ENCODE measurements around the gene EP400.

The EP400 gene

GRCh38 chr12:131980263-131980662 is 30.5 kb downstream of the EP400 start:
- DNase-seq (ENCODE audit: low read depth): no peak
- no peak overlapping the region for H3K4me3 ChIP-seq (ENCODE audit: low read depth, low read length)
- TF ChIP-seq POLR2A (IDR thresholded peaks at IDR 0.05; ENCODE audit: extremely low read depth, insufficient read length) (no peak), CTCF (IDR thresholded peaks at IDR 0.05; ENCODE audit: low read depth, low read length) (peak; percentile 2)

DNA sequence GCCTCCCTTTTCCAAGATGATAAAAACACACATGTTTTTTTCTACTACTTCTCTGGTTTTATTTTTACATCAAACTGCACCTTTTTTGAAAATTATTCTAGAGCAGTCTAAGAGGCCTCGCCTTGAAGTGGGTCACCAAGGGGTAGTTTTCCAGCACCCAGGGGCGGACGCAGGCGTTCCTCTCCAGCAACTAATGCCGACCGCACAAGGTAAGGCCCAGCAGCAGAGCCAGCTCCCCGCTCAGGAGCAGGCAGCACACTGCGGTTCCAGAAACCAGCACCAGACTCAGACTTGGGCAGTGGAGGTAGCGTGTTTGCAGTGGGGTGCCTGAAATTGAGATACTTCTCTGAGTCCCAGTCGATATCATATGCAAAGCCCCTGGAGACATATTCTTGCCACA is 31.6 kb downstream of the EP400 start:
- no peak overlapping the region for H3K4me3 ChIP-seq (ENCODE audit: low read depth, low read length)
- TF ChIP-seq MAX (IDR thresholded peaks at IDR 0.05; ENCODE audit: low read depth, low read length): no peak
- no peak for TF ChIP-seq CTCF (IDR thresholded peaks at IDR 0.05; ENCODE audit: low read depth, low read length)
- no peak for TF ChIP-seq MYC (IDR thresholded peaks at IDR 0.05; ENCODE audit: low read depth, low read length)
- no peak for TF ChIP-seq POLR2A (IDR thresholded peaks at IDR 0.05; ENCODE audit: extremely low read depth, insufficient read length)
- DNase-seq (ENCODE audit: low read depth): no peak

DNA sequence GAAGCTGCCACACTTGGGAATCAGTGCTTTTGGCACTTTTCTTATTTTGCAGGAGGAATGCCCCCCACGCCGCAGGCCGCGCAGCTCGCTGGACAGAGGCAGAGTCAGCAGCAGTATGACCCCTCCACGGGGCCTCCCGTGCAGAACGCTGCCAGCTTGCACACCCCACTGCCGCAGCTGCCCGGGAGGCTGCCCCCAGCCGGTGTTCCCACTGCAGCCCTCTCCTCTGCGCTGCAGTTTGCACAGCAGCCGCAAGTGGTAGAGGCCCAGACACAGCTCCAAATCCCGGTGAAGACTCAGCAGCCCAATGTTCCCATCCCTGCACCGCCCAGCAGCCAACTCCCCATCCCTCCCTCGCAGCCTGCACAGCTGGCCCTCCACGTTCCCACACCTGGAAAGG is 32.3 kb downstream of the EP400 start:
- H3K4me3 ChIP-seq (ENCODE audit: low read depth, low read length): no peak overlapping the region
- DNase-seq (ENCODE audit: low read depth): no peak
- TF ChIP-seq MYC (IDR thresholded peaks at IDR 0.05; ENCODE audit: low read depth, low read length): no peak

DNA sequence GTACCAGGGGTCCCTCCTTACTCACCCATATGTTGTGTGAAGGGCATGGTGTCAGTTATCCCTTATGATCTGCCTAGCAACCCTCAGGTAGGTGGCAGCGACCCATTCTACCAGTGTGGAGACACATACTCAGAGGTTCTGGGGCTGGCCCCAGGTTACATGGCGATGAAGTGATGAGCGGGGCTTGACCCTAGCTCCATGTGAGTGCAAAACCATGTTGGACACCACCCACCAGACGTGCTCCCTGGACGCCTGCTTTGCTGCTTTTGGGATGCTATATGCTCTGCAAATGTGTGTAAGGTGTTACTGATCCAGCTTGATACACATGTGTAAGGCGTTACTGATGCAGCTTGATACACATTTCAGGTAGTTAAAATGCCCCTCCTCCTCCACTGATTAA is 33.3 kb downstream of the EP400 start:
- H3K4me3 ChIP-seq (ENCODE audit: low read depth, low read length): no peak overlapping the region
- DNase-seq (ENCODE audit: low read depth): no peak
- no peak for TF ChIP-seq MYC (IDR thresholded peaks at IDR 0.05; ENCODE audit: low read depth, low read length)
- TF ChIP-seq POLR2A (IDR thresholded peaks at IDR 0.05; ENCODE audit: extremely low read depth, insufficient read length): no peak
- no peak for TF ChIP-seq CTCF (IDR thresholded peaks at IDR 0.05; ENCODE audit: low read depth, low read length)
- TF ChIP-seq MAX (IDR thresholded peaks at IDR 0.05; ENCODE audit: low read depth, low read length): no peak

DNA sequence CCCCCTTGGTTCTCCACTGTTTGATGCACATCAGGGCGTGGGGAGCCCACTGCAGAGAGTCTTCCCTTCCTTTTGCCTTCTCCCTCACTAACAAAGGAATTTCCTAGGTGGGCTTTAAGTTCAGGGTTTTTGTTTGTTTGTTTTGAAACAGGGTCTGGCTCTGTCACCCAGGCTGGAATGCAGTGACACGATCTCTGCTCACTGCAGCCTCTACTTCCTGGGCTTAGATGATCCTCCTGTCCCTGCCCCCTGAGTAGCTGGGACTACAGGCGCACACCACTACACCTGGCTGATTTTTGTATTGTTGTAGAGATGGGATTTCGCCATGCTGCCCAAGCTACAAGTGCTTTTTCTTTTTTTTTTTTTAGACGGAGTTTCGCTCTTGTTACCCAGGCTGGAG is 33.8 kb downstream of the EP400 start:
- H3K4me3 ChIP-seq (ENCODE audit: low read depth, low read length): no peak overlapping the region
- TF ChIP-seq MAX (IDR thresholded peaks at IDR 0.05; ENCODE audit: low read depth, low read length): no peak
- TF ChIP-seq CTCF (IDR thresholded peaks at IDR 0.05; ENCODE audit: low read depth, low read length): no peak
- TF ChIP-seq POLR2A (IDR thresholded peaks at IDR 0.05; ENCODE audit: extremely low read depth, insufficient read length): no peak
- TF ChIP-seq MYC (IDR thresholded peaks at IDR 0.05; ENCODE audit: low read depth, low read length): no peak
- no peak for DNase-seq (ENCODE audit: low read depth)

DNA sequence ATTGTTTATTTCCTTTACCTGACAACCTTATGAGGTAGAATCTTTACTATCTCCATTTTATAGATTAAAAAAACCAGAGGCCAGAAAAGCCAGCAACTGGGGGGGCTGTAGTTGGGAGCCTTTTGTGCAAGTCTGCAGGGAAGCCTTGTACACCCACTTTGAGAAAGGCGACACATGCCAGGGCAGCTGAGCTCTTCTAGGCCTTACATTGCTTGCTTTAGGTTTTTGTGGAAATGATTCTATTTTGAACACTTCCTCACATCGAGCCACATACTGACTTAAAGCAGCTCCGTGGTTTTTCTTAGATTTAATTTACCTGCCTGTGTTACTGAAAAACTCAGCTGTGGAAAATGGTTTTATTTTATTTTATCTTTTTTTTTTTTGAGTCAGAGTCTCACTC is 34.6 kb downstream of the EP400 start:
- H3K4me3 ChIP-seq (ENCODE audit: low read depth, low read length): no peak overlapping the region
- DNase-seq (ENCODE audit: low read depth): peak; percentile 44
- TF ChIP-seq CTCF (IDR thresholded peaks at IDR 0.05; ENCODE audit: low read depth, low read length) (no peak), MYC (IDR thresholded peaks at IDR 0.05; ENCODE audit: low read depth, low read length) (no peak), MAX (IDR thresholded peaks at IDR 0.05; ENCODE audit: low read depth, low read length) (no peak), POLR2A (IDR thresholded peaks at IDR 0.05; ENCODE audit: extremely low read depth, insufficient read length) (no peak)

GRCh38 chr12:131985510-131985875 is 35.8 kb downstream of the EP400 start:
- DNase-seq (ENCODE audit: low read depth): peak; percentile 93

More at GRCh38 chr12:131985510-131985875, 35.8 kb downstream of the EP400 start:
- peak overlapping the region; percentile 44 for H3K4me3 ChIP-seq (ENCODE audit: low read depth, low read length)

All from NB4 (cell line).